GM23338 (cell line): ENCODE data around the gene UBE2F. TPM values are rescaled to one million over a fixed set of nuclear protein-coding genes. Genes with fewer than 3 reads are reported as not detected.

Experiments used
- ATAC-seq: fragments of 200-7000 bp; cut with Tn5 transposase; 3 replicates; pipeline ENCODE4 v1.9.1; 2020
- DNase-seq: peaks from one replicate; pipeline ENCODE4 v3.0.0-alpha.2; 2015; ENCODE audit warnings: low spot score
- H2AFZ ChIP-seq: fragments of 200-600 bp; sonication (generic); 2 replicates; pipeline ENCODE4 v1.8.0; 2016; ENCODE audit warnings: antibody characterized with exemption, mild to moderate bottlenecking, moderate library complexity
- H3F3A ChIP-seq: fragments of 200-600 bp; sonication (generic); replicated peaks from 2 replicates; pipeline ENCODE4 v1.8.0; 2017; ENCODE audit warnings: antibody characterized with exemption, mixed run types, low read depth
- H3K27ac ChIP-seq: fragments of 200-600 bp; sonication (generic); 2 replicates; pipeline ENCODE4 v1.6.1; 2016; ENCODE audit warnings: low read depth
- H3K27me3 ChIP-seq: fragments of 200-600 bp; sonication (generic); 2 replicates; pipeline ENCODE4 v1.8.0; 2016; ENCODE audit warnings: mild to moderate bottlenecking, mixed run types, moderate library complexity; ENCODE audit not compliant: insufficient read depth
- H3K36me3 ChIP-seq: fragments of 200-600 bp; sonication (generic); 2 replicates; pipeline ENCODE4 v1.8.0; 2016; ENCODE audit warnings: mild to moderate bottlenecking; ENCODE audit not compliant: insufficient read depth
- H3K4me1 ChIP-seq: fragments of 200-600 bp; sonication (generic); 2 replicates; pipeline ENCODE4 v1.8.0; 2016; ENCODE audit warnings: mild to moderate bottlenecking, moderate library complexity; ENCODE audit not compliant: insufficient read depth
- H3K4me2 ChIP-seq: fragments of 200-600 bp; sonication (generic); 2 replicates; pipeline ENCODE4 v1.7.1; 2017; ENCODE audit warnings: mixed run types
- H3K4me3 ChIP-seq: fragments of 200-600 bp; sonication (generic); 2 replicates; pipeline ENCODE4 v1.6.1; 2016; ENCODE audit warnings: mixed run types
- H3K79me2 ChIP-seq: fragments of 200-600 bp; sonication (generic); replicated peaks from 2 replicates; pipeline ENCODE4 v1.8.0; 2017; ENCODE audit warnings: mild to moderate bottlenecking; ENCODE audit not compliant: insufficient read depth
- H3K9me2 ChIP-seq: fragments of 200-600 bp; sonication (generic); 2 replicates; pipeline ENCODE4 v1.8.0; 2017; ENCODE audit not compliant: insufficient read depth
- H4K20me1 ChIP-seq: fragments of 200-600 bp; sonication (generic); replicated peaks from 2 replicates; pipeline ENCODE4 v1.8.0; 2017; ENCODE audit warnings: mild to moderate bottlenecking; ENCODE audit not compliant: insufficient read depth
- H3K27ac Mint-ChIP-seq: 2 replicates; pipeline ENCODE4 v1.8.0; 2020; ENCODE audit warnings: inconsistent platforms, mild to moderate bottlenecking, moderate library complexity, mixed read lengths
- H3K27me3 Mint-ChIP-seq: 3 replicates; pipeline ENCODE4 v1.8.0; 2022; ENCODE audit warnings: low read depth, mild to moderate bottlenecking, moderate library complexity, mixed read lengths, inconsistent platforms; ENCODE audit not compliant: insufficient read depth, poor library complexity
- H3K36me3 Mint-ChIP-seq: 3 replicates; pipeline ENCODE4 v1.8.0; 2021; ENCODE audit warnings: low read depth, mild to moderate bottlenecking, inconsistent platforms, moderate library complexity, mixed read lengths
- H3K4me1 Mint-ChIP-seq: 3 replicates; pipeline ENCODE4 v1.8.0; 2020; ENCODE audit warnings: mild to moderate bottlenecking, inconsistent platforms, mixed read lengths
- H3K4me3 Mint-ChIP-seq: 3 replicates; pipeline ENCODE4 v1.8.0; 2021; ENCODE audit warnings: moderate library complexity, mild to moderate bottlenecking, inconsistent platforms, mixed read lengths
- H3K9me3 Mint-ChIP-seq: 3 replicates; pipeline ENCODE4 v1.8.0; 2020; ENCODE audit warnings: moderate library complexity, mild to moderate bottlenecking, inconsistent platforms, mixed read lengths
- CREB1 ChIP-seq: fragments of 250-450 bp; sonication (Bioruptor Pico); IDR thresholded peaks from 2 replicates; pipeline ENCODE4 v1.5.0; 2020; ENCODE audit warnings: low read depth, mild to moderate bottlenecking, moderate library complexity
- CTCF ChIP-seq, 2 experiments: fragments of 200-600 bp in 1 of 2; sonication (generic) in 1 of 2; conservative IDR thresholded peaks; 2 replicates each; pipeline versions ENCODE4 v1.5.1 to v1.6.1; 2016 to 2017; ENCODE audit warnings: antibody characterized with exemption in 2 of 2, low read depth in 2 of 2, mild to moderate bottlenecking in 2 of 2, moderate library complexity in 1 of 2
- ETS1 ChIP-seq: IDR thresholded peaks from 2 replicates; pipeline ENCODE4 v1.6.1; 2016; ENCODE audit warnings: antibody characterized with exemption
- NANOG ChIP-seq: IDR thresholded peaks from 2 replicates; pipeline ENCODE4 v1.6.1; 2016; ENCODE audit warnings: antibody characterized with exemption, borderline replicate concordance
- POLR2AphosphoS5 ChIP-seq: IDR thresholded peaks from 2 replicates; pipeline ENCODE4 v1.6.1; 2016; ENCODE audit warnings: antibody characterized with exemption, low read depth
- polyA plus RNA-seq: library from polyadenylated mRNA; unstranded; fragments of >200 nt; fragmentation: Nextera tagmentation; extraction: Ambion mirVana; gene quantifications from 2 replicates; pipeline ENCODE4 v1.2.1, GENCODE V29; 2016
- total RNA-seq: library from RNA; depleted of rRNA; stranded (reverse); fragments of >200 nt; shearing (Covaris generic); gene quantifications from 2 replicates; pipeline ENCODE4 v1.2.3, GENCODE V29; 2014

The UBE2F gene
- total and polyA plus RNA-seq, 2 experiments from 2014 or later, result 98.2 to 106 TPM

- no peak overlapping the region for H3K27ac Mint-ChIP-seq
- ATAC-seq (no peak), DNase-seq (no peak)
- H3K27me3 ChIP-seq, result no peaks in the 10 kb centered on the region
- H3K9me2 ChIP-seq, result no peaks in the 10 kb centered on the region
- no peaks in the 10 kb centered on the region for H3K4me1 Mint-ChIP-seq
- peaks cover 6% of the 10 kb centered on the region; the same call in 1 of the 3 replicates for H3K36me3 Mint-ChIP-seq
- H3K4me1 ChIP-seq, result no peaks in the 10 kb centered on the region
- no peak overlapping the region for H3K4me3 ChIP-seq
- TF ChIP-seq NANOG, result no peak
- TF ChIP-seq POLR2AphosphoS5, result no peak
- TF ChIP-seq CTCF (conservative IDR thresholded peaks at IDR 0.05; ENCODE audit: low read depth in 2 of 2), result no peak
- no peak for TF ChIP-seq ETS1
- TF ChIP-seq CREB1, result no peak
- no peaks in the 10 kb centered on the region for H3K9me3 Mint-ChIP-seq
- H3K27ac ChIP-seq, result no peak overlapping the region
- no peak overlapping the region for H3K4me2 ChIP-seq
- no peaks in the 10 kb centered on the region for H3K36me3 ChIP-seq
- H2AFZ ChIP-seq, result no peak overlapping the region
- H4K20me1 ChIP-seq, result peaks cover 4% of the 10 kb centered on the region; the same call in 1 of the 2 replicates
- peaks cover 4% of the 10 kb centered on the region for H3K79me2 ChIP-seq
- no peaks in the 10 kb centered on the region for H3F3A ChIP-seq
- peaks cover 2% of the 10 kb centered on the region for H3K27me3 Mint-ChIP-seq
- no peak overlapping the region for H3K4me3 Mint-ChIP-seq
Measured at GRCh38 chr2:238016526-238016925, 49.7 kb downstream of the UBE2F start.

- Mint-ChIP-seq H3K36me3 (peaks cover 6% of the 10 kb centered on the region; the same call in 1 of the 3 replicates), H3K27ac (no peak overlapping the region), H3K27me3 (peaks cover 2% of the 10 kb centered on the region), H3K4me1 (0 out of 3 replicates have a peak, but pooled peaks cover 2% of the 10 kb centered on the region), H3K4me3 (no peak overlapping the region), H3K9me3 (no peaks in the 10 kb centered on the region)
- no peak for DNase-seq
- no peak for ATAC-seq
- Histone ChIP-seq H3F3A (no peaks in the 10 kb centered on the region), H3K4me2 (no peak overlapping the region), H3K79me2 (no peaks in the 10 kb centered on the region), H3K27me3 (no peaks in the 10 kb centered on the region), H3K36me3 (no peaks in the 10 kb centered on the region; the same call in 1 of the 2 replicates), H3K4me3 (no peak overlapping the region), H4K20me1 (peaks cover 5% of the 10 kb centered on the region; the same call in 1 of the 2 replicates), H3K4me1 (no peaks in the 10 kb centered on the region), H2AFZ (no peak overlapping the region), H3K27ac (no peak overlapping the region), H3K9me2 (no peaks in the 10 kb centered on the region)
- TF ChIP-seq ETS1, result no peak
- TF ChIP-seq CTCF (conservative IDR thresholded peaks at IDR 0.05; ENCODE audit: low read depth in 2 of 2), result no peak
Measured at GRCh38 chr2:238019962-238020361, 53.1 kb downstream of the UBE2F start.
